HG02759 (cell line): ENCODE results near the gene L3MBTL3.
"Not testable (repeated sequence)": the region's sequence is repeated elsewhere in the genome, so short reads cannot be mapped to it uniquely, and the experiment has no call there.

Experiments used
- ATAC-seq: cut with Tn5 transposase; IDR thresholded peaks from one replicate; pipeline ENCODE4 v1.9.1; 2021; ENCODE audit warnings: mild to moderate bottlenecking, moderate library complexity; ENCODE audit not compliant: unreplicated experiment

L3MBTL3 gene

DNA sequence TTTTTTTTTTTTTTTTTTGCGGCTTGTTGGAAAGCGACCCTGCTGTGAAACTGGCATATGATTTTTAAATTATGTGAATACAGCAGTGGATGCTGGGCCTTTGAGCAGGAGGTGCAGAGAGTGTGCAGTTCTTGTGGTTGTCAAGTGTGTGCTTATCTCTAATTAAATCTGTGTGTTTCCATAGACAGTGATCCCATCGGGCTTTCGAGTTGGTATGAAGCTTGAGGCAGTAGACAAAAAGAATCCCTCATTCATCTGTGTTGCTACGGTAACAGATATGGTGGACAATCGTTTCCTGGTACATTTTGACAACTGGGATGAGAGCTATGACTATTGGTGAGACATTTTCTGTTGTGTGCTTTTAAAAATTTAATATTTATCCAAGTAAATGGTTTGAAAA lies 52.4 kb downstream of the L3MBTL3 start:
- ATAC-seq, result no peak

DNA sequence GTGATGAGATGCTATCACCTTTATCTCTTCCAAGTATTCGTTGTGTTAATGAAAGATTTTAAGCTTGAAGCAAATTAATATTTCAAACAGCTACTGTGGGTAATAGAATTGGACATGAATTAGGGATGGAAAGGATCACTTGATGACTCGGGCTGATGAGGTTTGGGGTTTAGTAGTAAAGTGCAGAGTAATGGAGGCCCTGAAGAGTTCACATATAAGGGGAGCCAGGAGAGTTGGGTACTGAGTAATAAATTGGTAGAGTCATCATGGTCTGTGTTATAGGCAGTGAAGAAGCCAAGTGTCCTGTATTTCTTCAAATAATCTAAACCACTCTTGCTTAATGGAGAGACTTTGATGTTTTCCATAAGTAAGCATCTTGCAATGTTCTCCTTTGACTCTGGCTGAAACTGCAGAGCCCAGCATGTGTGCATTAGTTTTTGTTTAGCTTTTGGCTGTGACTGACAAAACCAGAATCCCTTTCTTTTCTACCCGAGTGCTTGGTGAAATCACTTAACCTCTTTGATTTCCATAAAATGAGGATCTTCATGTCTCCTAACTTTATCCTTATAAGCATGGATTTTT lies 57.6 kb downstream of the L3MBTL3 start:
- ATAC-seq, result no peak

DNA sequence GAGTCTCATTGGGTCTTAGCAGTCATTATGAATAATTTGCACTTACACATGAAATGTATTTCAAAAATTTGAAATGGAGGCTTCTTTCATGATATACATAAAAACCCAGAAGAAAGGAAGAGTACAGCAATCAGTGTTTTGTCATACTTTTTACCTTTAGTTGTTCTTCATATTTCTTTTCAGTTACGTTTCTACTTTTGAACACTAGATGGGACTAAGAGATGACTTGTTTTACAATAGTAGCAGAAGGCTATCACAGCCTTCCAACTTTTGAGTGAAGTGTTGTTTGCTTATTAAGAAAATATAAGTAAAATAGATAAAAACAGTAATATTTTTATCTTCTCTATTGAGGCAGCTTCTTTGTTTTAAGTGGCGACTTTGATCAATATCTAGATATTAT lies 58.1 kb downstream of the L3MBTL3 start:
- ATAC-seq, result no peak

DNA sequence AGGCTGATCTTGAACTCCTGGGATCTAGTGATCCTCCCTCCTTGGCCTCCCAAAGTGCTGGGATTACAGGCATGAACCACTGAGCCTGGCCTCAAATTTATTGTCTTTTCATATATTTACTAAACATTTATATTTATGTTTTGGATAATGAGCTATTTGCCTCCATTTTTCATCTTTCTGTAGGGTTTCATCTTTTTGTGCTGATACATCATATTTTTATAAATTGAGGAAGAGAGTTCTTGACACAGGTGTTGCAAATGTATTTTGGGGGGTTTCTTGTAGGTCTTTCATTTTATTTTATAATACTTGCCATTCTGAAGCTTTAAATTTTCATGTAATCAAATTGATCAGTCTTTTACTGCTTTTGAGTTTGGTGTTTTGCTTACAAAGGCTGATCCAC lies 72.4 kb downstream of the L3MBTL3 start:
- no peak for ATAC-seq

DNA sequence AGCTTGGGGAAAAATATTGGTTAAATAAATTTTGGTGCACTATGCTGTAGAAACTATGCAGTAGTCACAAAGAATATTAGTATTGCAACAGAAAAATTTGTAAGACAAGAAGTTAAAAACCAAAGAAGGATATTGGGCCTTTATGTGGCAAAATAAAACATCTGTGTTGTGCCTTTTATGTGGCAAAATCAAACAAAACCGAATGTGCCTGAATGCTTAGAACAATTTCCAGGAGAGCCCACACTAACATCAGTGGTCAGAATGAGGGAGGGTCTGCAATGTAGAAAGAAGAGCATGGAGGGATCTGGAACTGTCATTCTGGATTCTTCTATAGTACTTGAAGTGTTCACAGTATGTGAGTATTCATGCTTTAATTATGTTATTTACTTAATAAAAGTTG lies 75.2 kb downstream of the L3MBTL3 start:
- no peak for ATAC-seq

DNA sequence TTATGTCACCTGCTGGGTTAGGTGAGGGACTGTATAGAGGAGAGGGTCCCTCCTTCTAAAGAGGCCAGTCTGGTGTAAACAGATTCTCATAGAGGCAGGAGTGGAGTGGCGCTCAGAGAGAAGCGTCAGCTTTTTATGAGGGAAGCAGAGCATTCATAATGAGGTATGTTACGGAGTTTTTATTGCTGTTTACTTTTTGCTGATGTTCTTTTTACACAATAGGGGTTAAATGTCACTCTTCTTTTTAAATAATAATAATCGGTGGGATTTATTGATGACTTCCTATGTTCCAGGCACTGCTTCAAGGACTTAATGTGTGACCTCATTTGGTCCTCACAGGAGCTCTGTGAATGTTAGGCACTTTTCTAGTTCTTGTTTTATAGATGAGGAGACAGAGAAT lies 79.9 kb downstream of the L3MBTL3 start:
- no peak for ATAC-seq

DNA sequence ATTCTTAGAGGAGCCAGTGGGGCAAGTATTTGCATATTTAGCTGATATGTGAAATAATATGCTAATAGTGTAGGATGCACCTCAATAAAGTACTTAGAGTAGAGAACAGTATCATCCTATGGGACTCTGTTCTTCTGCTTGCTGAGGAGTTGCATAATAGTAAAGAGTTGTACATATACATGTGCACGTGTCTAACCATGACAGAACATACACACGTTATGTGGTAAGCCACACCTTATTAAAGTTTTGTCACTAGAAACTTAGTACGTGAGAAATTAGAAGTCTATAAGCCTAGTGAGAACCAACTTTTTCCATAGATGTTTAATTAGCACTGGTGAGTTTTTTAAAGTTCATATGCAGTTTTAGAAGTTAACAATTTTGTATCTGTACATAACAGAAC lies 80.7 kb downstream of the L3MBTL3 start:
- no peak for ATAC-seq

DNA sequence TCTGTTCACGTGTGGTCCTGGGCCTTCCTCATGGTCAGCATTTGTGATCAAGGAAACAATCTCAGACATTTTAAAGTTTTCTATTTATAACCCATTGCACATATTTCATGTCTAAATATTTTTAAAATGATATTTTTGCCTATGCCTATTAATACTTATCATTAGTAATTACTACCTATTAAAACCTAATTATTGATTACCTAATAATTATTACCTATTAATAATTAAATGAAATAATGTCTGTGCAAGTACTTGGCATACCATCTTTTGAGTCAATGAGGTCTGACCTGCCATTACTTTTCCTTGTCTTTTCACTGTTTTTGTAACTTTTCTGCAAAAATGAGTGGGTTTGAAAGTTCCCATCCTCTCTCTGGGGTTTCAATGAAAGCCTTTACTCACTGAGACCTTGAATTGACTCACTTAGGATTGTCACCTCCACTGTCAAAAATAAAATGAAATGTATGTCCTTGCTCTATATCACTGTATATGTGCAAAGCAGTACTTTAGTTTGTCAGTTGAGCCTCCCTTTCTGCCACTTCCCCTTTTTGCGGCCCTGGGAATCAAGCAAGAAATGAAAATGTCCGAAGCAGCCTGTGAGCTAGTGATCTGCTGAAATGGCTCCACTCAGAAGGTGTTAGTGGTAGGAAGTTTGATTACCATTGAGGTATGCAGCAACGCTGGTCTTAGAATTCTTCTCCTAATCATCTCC lies 87.8 kb downstream of the L3MBTL3 start:
- ATAC-seq, result peak; percentile 86

DNA sequence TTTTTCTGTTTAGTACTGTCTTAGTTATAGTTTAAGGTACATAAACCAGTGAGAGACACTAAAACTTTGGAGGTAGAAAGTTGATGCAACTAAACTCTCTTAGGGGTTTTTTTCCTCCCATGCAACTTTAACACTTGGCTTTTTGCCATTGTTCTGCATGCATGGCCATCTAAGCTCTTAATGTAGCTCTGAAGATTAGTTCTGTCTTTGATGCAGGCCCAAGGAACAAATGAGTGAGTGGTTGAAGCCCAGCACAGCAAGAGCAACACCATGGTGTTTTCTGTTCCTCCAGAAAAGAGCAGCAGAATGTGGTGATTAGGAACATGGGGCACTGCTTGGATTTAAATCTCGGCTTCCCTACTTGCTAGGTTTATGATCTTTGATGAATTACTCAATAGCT lies 89.3 kb downstream of the L3MBTL3 start:
- ATAC-seq, result no peak

DNA sequence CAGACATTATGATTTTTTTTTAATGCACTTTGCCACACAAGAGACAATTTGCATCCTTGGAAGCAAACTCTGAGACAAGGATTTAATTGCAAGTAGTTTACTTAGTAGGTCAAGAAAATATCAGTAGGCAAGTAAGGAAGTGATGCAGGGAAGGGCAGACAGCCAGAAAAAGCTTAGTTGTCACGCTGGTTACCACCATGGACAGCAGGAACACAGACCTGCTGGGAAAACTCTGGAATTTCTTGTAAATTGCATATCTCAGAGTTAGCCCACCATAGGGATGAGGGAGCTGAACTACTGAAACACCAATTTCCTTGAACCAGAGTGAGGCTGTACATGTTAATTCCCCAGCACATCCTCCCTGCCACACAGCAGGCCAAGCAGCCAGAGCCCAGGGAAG lies 92.7 kb downstream of the L3MBTL3 start:
- ATAC-seq, result no peak

DNA sequence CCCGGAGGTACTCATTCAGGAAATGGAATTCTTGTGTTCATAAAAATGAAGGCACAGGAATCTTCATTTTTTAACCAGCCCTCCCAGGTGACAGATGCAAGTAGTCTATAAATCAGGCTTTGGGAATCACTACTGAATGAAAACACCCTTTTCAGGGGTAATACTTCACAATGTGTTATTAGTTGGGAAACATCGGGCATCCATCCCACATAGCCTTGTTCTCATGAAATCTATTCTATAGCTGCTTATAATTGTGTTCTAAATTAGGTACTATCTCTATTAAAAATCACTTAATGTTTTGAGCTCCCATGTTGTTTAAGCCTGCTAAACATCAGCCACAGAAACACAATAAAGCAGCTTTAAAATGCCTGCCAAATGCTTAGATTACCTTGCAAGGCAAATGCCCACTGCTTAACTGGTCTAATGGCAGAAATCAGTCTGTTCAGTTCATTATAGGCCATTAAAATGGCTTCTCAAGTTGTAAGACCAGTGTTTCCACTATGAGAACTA lies 94.9 kb downstream of the L3MBTL3 start:
- ATAC-seq, result no peak

DNA sequence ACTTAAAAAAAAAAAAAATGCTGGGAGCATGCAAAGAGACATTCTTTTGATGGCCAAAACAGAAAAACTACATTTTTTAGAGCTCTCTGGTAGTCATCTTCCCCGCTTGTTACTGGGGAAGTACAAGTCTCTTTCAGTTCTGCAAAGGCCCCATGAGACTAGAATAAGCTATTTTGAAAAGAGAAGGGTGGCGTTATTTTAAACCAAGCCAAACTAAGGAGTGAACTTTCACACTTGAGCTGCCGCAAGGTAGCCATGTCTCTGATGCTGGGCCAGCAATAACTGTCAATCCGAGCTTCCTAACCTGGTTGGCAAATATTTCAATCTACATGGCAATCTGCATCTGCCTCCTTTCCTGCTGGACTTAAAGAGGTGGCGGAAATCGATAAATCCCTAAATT lies 96.7 kb downstream of the L3MBTL3 start:
- peak; percentile 85 for ATAC-seq

DNA sequence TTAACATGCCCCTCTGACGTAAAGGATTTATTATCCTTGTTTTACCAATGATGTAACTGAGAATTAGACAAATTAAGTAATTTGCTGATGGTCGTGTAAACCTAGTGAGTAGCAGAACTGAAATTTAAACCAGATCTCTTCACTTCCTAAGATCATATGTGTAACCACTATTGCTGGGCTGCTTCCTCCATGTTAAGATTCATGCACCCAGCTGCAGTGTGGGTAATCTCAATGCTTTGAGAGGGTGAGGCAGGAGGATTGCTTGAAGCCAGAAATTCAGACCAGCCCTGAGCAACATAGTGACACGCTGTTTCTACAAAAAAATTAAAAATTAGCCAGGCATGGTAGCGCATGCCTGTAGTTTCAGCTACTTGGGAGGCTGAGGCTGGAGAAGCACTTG lies 97.9 kb downstream of the L3MBTL3 start:
- peak; percentile 35 for ATAC-seq

DNA sequence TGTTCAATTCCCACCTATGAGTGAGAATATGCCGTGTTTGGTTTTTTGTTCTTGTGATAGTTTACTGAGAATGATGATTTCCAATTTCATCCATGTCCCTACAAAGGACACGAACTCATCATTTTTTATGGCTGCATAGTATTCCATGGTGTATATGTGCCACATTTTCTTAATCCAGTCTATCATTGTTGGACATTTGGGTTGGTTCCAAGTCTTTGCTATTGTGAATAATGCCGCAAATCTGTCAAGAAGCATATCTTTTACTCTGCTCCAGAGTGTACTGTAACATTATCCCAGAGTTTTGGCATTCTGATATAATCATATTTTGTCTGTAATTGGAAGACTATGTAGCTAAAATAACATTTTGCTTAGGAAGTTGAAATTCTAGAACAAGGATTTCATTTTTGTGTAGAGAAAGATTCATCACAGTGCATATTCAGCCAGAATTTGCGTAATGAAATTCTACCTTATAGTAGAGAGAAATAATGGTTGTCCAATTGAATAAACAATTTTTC lies 98.9 kb downstream of the L3MBTL3 start:
- not testable (repeated sequence) for ATAC-seq

DNA sequence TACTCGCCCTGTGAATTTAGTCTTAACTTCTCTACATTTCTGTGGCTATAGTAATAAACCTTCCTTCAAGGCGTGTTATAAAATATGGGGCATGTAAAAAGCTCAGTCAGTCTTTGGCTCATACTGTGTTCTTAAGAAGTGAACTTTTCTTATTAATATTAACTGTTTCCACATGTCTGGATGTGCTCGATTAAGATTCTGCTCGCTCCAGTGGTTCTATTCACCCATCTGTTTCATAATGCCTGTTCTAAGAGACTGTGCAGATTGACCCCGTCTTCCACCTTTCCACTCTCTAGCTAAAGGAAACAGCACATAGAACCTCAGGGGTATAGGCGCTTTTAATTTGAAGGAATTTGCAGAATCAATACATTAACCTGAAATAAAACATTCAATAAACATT lies 99.9 kb downstream of the L3MBTL3 start:
- peak; percentile 39 for ATAC-seq

DNA sequence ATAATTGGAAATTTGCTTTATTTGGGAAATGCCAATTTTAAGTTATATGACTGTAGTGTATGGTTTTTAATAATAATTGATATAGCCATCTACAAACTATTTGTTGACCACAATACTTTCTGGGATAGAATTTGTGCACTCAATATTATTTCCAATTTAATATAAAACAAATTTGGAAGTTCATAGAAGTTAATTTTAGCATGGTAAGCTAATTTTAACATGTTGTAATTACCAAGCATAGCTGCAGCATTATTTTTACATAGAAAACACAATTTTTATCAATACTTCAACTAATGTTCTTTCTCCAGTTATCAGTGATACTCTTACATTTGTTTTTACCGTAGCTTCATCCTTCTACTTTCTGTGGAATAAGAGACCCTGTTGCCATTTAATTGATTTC lies 100.8 kb downstream of the L3MBTL3 start:
- no peak for ATAC-seq

DNA sequence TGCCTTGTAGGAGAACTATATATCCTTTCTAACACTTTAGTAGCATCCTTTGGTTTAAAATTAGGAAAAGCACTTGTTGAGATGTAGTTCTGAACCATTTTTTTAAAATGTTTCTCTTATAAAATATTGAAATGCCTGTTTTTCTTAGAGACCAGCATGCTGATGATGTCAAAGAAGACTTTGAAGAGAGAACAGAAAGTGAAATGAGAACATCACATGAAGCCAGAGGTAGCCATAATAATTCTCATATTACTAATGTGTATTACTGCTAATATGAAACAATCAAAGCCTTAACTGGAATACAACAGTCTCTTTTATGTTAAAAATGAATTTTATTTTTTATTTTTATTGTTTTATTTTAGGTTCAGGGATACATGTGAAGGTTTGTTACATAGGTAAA lies 102.3 kb downstream of the L3MBTL3 start:
- ATAC-seq, result no peak

DNA sequence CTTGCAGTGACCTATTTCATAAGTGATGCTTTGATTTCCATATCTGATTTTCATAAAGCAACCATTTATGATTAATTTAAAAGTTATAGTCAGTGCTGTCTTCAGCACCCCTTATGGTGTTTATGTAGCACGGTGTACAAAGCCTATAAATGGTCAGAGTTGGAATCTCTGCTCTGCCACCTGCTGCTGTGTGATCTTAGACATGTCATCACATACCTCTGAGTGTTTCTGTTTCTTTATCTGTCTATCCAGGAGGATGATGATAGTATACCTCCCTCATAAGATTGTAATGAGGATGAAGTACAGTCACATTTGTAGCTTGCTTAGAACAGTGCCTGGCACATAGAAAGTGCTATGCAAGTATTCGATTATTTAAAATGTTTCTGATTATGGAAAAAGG lies 103.9 kb downstream of the L3MBTL3 start:
- ATAC-seq, result no peak

DNA sequence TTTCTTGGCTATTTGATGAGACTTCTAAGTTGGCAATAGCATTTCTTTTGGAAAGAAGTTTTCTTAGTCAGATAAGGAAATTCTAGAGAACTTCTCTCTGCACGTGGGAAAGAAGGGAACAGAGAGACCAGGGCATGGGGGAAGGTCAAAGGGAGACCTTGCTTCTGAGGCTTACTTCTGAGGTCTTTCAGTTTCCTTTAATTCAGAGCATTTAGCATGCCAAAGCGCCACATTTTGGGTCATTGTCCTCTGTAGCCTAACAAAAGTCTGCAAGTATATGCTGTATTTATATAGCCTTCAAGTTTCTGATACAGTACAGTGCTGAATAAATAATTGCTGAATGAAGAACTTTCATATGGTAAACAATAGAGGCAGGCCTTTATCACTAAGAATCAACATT lies 108.8 kb downstream of the L3MBTL3 start:
- ATAC-seq, result no peak

DNA sequence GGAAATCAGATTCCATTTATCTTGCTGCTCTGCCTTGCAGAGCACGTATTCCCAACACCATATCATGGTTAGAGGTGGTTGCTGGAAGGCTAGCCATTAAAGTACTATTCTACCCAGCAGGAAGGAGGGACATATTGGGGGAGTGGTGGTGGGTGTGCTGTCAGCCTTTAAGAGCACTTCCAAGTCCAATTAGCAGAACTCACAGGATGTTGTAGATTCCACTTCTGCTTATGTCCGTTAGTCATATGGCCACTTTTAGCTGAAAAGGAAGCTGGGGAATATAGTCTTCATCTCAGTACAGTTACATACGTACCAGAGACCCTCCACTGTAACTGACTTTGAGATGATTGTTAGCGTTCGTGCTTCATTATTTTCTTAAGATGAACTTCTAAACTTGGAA lies 109.9 kb downstream of the L3MBTL3 start:
- ATAC-seq, result no peak

DNA sequence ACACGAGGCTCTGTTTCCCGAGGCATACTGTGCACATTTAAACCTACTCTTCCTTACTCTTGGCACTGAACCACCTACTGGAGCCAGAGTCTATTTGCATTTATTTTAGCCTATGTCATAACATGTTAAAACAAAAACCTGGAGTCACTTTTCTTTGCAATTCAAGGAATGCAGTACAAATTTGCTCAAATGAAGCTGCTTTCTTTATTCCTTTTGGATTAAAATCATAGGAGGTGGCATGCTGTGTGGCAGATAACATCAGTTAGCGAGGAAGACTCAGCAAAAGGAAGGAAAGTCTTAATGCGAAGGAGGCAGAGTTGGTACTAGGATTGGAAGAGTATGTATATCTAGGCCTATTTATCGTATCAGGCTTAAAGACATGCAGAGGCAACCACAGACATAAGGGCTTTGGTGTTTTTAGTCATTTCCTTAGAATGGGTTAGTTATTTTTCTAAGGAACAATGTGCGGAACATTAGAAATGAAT lies 111.4 kb downstream of the L3MBTL3 start:
- no peak for ATAC-seq

DNA sequence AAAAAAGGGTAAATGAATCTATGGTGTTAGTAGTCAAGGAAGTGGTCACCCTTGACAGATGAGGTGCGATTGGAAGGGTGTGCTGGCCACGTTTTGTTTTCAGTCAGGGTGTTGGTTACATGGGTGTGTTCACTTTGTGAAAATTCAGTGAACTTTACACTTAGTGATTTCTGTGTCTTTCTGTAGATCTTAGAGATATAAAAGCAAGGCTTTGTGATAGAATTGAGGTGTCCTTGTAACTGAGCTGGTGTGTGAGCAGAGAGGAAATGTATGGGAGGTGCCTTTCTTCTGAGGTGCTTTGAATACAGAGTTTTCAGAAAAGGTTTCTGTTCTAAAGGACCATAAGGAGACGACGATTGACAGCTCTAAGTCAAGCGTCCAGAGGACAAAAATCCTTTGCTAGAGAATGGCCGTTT lies 113.9 kb downstream of the L3MBTL3 start:
- peak; percentile 83 for ATAC-seq
